Measurements from ENCODE around the gene MAD2L1BP.

MAD2L1BP gene

GRCh38 chr6:43682724-43683429 is 47.2 kb downstream of the MAD2L1BP start:
- Histone ChIP-seq H3K4me3 (ENCODE audit: insufficient read depth, low read depth, low read length, poor library complexity, severe bottlenecking) (no peak overlapping the region), H3K27ac (ENCODE audit: insufficient read depth, low read length, poor library complexity, severe bottlenecking) (no peak overlapping the region), H3K9me3 (ENCODE audit: control insufficient read depth, low read length) (no peaks in the 10 kb centered on the region), H3K36me3 (ENCODE audit: control insufficient read depth, insufficient read depth, low read length) (peaks cover 43% of the 10 kb centered on the region), H3K4me1 (ENCODE audit: control insufficient read depth, insufficient read depth, low read length, poor library complexity, severe bottlenecking) (peaks cover 10% of the 10 kb centered on the region), H3K27me3 (replicated peaks; ENCODE audit: control insufficient read depth, insufficient read depth, low read length, poor library complexity, severe bottlenecking) (no peaks in the 10 kb centered on the region)
- no peak for DNase-seq

GRCh38 chr6:43683708-43684455 is 48.2 kb downstream of the MAD2L1BP start:
- Histone ChIP-seq H3K4me1 (ENCODE audit: control insufficient read depth, insufficient read depth, low read length, poor library complexity, severe bottlenecking) (peaks cover 10% of the 10 kb centered on the region), H3K36me3 (ENCODE audit: control insufficient read depth, insufficient read depth, low read length) (peaks cover 33% of the 10 kb centered on the region), H3K9me3 (ENCODE audit: control insufficient read depth, low read length) (no peaks in the 10 kb centered on the region), H3K27ac (ENCODE audit: insufficient read depth, low read length, poor library complexity, severe bottlenecking) (no peak overlapping the region), H3K27me3 (replicated peaks; ENCODE audit: control insufficient read depth, insufficient read depth, low read length, poor library complexity, severe bottlenecking) (no peaks in the 10 kb centered on the region), H3K4me3 (ENCODE audit: insufficient read depth, low read depth, low read length, poor library complexity, severe bottlenecking) (no peak overlapping the region)
- DNase-seq = no peak

- Histone ChIP-seq H3K27me3 (replicated peaks; ENCODE audit: control insufficient read depth, insufficient read depth, low read length, poor library complexity, severe bottlenecking) (no peaks in the 10 kb centered on the region), H3K4me3 (ENCODE audit: insufficient read depth, low read depth, low read length, poor library complexity, severe bottlenecking) (peak overlapping the region; percentile 89), H3K36me3 (ENCODE audit: control insufficient read depth, insufficient read depth, low read length) (peaks cover 4% of the 10 kb centered on the region), H3K4me1 (ENCODE audit: control insufficient read depth, insufficient read depth, low read length, poor library complexity, severe bottlenecking) (peaks cover 10% of the 10 kb centered on the region), H3K9me3 (ENCODE audit: control insufficient read depth, low read length) (no peaks in the 10 kb centered on the region), H3K27ac (ENCODE audit: insufficient read depth, low read length, poor library complexity, severe bottlenecking) (peak overlapping the region; percentile 73)
- DNase-seq = no peak
Observed at GRCh38 chr6:43687079-43687436, 51.4 kb downstream of the MAD2L1BP start.

- Histone ChIP-seq H3K27ac (ENCODE audit: insufficient read depth, low read length, poor library complexity, severe bottlenecking) (peak within 1 kb of the TSS; percentile 73), H3K9me3 (ENCODE audit: control insufficient read depth, low read length) (no peaks in the 10 kb centered on the region), H3K4me3 (ENCODE audit: insufficient read depth, low read depth, low read length, poor library complexity, severe bottlenecking) (peak within 1 kb of the TSS; percentile 89), H3K36me3 (ENCODE audit: control insufficient read depth, insufficient read depth, low read length) (peaks cover 4% of the 10 kb centered on the region), H3K4me1 (ENCODE audit: control insufficient read depth, insufficient read depth, low read length, poor library complexity, severe bottlenecking) (peaks cover 10% of the 10 kb centered on the region), H3K27me3 (replicated peaks; ENCODE audit: control insufficient read depth, insufficient read depth, low read length, poor library complexity, severe bottlenecking) (no peaks in the 10 kb centered on the region)
- DNase-seq = peak; percentile 62 to 72 (median 69)
Observed at GRCh38 chr6:43687437-43688347, 52.1 kb downstream of the MAD2L1BP start, which contains the start of gene MRPS18A. TSS of gene MRPS18A (minus strand) at chr6:43687791. CDS start at chr6:43687779, 12 bp downstream.

GRCh38 chr6:43689421-43689820 is 53.8 kb downstream of the MAD2L1BP start:
- Histone ChIP-seq H3K27ac (ENCODE audit: insufficient read depth, low read length, poor library complexity, severe bottlenecking) (no peak overlapping the region), H3K4me3 (ENCODE audit: insufficient read depth, low read depth, low read length, poor library complexity, severe bottlenecking) (no peak overlapping the region), H3K36me3 (ENCODE audit: control insufficient read depth, insufficient read depth, low read length) (peaks cover 4% of the 10 kb centered on the region), H3K4me1 (ENCODE audit: control insufficient read depth, insufficient read depth, low read length, poor library complexity, severe bottlenecking) (peaks cover 10% of the 10 kb centered on the region), H3K27me3 (replicated peaks; ENCODE audit: control insufficient read depth, insufficient read depth, low read length, poor library complexity, severe bottlenecking) (no peaks in the 10 kb centered on the region), H3K9me3 (ENCODE audit: control insufficient read depth, low read length) (no peaks in the 10 kb centered on the region)
- DNase-seq = no peak

Data from effector memory CD4-positive, alpha-beta T cell (primary cell).